NT2/D1 (cell line): ENCODE results near the gene NKX6-2.
"Not testable (repeated sequence)": the region's sequence is repeated elsewhere in the genome, so short reads cannot be mapped to it uniquely, and the experiment has no call there.

Experiments
- SUZ12 ChIP-seq: IDR thresholded peaks from 2 replicates; pipeline ENCODE4 v1.6.1; 2011; ENCODE audit not compliant: insufficient read length, insufficient read depth; ENCODE audit errors: extremely low read depth
- YY1 ChIP-seq: IDR thresholded peaks from 2 replicates; pipeline ENCODE4 v1.6.1; 2011; ENCODE audit not compliant: insufficient read length, insufficient read depth
- ZNF274 ChIP-seq: IDR thresholded peaks from 2 replicates; pipeline ENCODE4 v1.6.1; 2011; ENCODE audit warnings: mild to moderate bottlenecking, low read depth, low read length

DNA sequence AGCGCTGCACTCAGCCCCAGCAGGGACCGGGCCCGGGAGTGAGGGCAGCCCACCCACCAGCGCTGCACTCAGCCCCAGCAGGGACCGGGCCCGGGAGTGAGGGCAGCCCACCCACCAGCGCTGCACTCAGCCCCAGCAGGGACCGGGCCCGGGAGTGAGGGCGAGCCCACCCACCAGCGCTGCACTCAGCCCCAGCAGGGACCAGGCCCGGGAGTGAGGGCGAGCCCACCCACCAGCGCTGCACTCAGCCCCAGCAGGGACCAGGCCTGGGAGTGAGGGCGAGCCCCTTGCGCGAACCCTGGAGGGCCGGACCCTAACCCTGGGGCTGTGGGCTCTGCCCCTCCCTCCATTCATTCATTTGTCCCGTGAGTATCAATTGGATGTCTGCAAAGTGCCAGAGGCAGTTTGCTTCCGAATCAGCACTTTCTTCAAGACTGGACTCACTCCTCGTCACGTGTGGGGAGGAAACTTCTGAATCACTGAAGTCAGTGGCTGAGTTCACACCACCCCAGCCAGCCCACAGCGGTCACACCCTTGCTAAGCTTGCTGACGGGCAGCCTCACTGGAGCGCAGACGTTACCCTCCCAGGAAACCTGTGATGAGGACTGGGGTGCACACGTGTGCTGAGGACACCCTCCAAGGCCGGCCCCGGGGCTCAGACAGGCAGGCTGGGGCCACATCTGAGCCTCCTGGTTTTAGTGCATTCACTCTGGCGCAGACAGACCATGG is 42.6 kb downstream of the NKX6-2 start:
- TF ChIP-seq SUZ12, ZNF274, YY1: not testable (repeated sequence)
